GM23338 (cell line): Measurements from ENCODE around the gene NEU4.

Experiments
- CREB1 ChIP-seq: fragments of 250-450 bp; sonication (Bioruptor Pico); IDR thresholded peaks from 2 replicates; pipeline ENCODE4 v1.5.0; 2020; ENCODE audit warnings: low read depth, mild to moderate bottlenecking, moderate library complexity
- CTCF ChIP-seq, 2 experiments: fragments of 200-600 bp in 1 of 2; sonication (generic) in 1 of 2; conservative IDR thresholded peaks; 2 replicates each; pipeline versions ENCODE4 v1.5.1 to v1.6.1; 2016 to 2017; ENCODE audit warnings: antibody characterized with exemption in 2 of 2, low read depth in 2 of 2, mild to moderate bottlenecking in 2 of 2, moderate library complexity in 1 of 2
- ETS1 ChIP-seq: IDR thresholded peaks from 2 replicates; pipeline ENCODE4 v1.6.1; 2016; ENCODE audit warnings: antibody characterized with exemption
- EZH2 ChIP-seq: fragments of 200-600 bp; sonication (generic); IDR thresholded peaks from one replicate; pipeline ENCODE4 v1.8.0; 2017; ENCODE audit warnings: antibody characterized with exemption, mild to moderate bottlenecking, low read depth; ENCODE audit not compliant: unreplicated experiment
- EZH2phosphoT487 ChIP-seq: fragments of 200-600 bp; sonication (generic); IDR thresholded peaks from one replicate; pipeline ENCODE4 v1.8.1; 2018; ENCODE audit warnings: antibody characterized with exemption; ENCODE audit not compliant: unreplicated experiment
- JUNB ChIP-seq: IDR thresholded peaks from one replicate; pipeline ENCODE4 v1.6.1; 2016; ENCODE audit warnings: antibody characterized with exemption; ENCODE audit not compliant: unreplicated experiment
- NANOG ChIP-seq: IDR thresholded peaks from 2 replicates; pipeline ENCODE4 v1.6.1; 2016; ENCODE audit warnings: antibody characterized with exemption, borderline replicate concordance
- POLR2AphosphoS5 ChIP-seq: IDR thresholded peaks from 2 replicates; pipeline ENCODE4 v1.6.1; 2016; ENCODE audit warnings: antibody characterized with exemption, low read depth
- STAT1 ChIP-seq: IDR thresholded peaks from one replicate; pipeline ENCODE4 v1.6.1; 2016; ENCODE audit warnings: antibody characterized with exemption; ENCODE audit not compliant: unreplicated experiment
- TF ChIP-seq, protein P1 (sequence below): IDR thresholded peaks from one replicate; pipeline ENCODE4 v1.6.1; 2018; ENCODE audit warnings: antibody characterized with exemption; ENCODE audit not compliant: unreplicated experiment

GRCh38 chr2:241833101-241833663, 24.2 kb downstream of the NEU4 start:
- TF ChIP-seq CTCF (conservative IDR thresholded peaks at IDR 0.05; ENCODE audit: low read depth in 2 of 2) (no peak), POLR2AphosphoS5 (no peak), EZH2phosphoT487 (no peak), CREB1 (CRISPR knock-in tag) (no peak), STAT1 (no peak), EZH2 (no peak), JUNB (no peak), ETS1 (no peak), NANOG (no peak)
- TF ChIP-seq, protein P1, sequence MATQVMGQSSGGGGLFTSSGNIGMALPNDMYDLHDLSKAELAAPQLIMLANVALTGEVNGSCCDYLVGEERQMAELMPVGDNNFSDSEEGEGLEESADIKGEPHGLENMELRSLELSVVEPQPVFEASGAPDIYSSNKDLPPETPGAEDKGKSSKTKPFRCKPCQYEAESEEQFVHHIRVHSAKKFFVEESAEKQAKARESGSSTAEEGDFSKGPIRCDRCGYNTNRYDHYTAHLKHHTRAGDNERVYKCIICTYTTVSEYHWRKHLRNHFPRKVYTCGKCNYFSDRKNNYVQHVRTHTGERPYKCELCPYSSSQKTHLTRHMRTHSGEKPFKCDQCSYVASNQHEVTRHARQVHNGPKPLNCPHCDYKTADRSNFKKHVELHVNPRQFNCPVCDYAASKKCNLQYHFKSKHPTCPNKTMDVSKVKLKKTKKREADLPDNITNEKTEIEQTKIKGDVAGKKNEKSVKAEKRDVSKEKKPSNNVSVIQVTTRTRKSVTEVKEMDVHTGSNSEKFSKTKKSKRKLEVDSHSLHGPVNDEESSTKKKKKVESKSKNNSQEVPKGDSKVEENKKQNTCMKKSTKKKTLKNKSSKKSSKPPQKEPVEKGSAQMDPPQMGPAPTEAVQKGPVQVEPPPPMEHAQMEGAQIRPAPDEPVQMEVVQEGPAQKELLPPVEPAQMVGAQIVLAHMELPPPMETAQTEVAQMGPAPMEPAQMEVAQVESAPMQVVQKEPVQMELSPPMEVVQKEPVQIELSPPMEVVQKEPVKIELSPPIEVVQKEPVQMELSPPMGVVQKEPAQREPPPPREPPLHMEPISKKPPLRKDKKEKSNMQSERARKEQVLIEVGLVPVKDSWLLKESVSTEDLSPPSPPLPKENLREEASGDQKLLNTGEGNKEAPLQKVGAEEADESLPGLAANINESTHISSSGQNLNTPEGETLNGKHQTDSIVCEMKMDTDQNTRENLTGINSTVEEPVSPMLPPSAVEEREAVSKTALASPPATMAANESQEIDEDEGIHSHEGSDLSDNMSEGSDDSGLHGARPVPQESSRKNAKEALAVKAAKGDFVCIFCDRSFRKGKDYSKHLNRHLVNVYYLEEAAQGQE: no peak
